Left ventricle myocardium superior (tissue), 1 donor: Measurements from ENCODE around the gene PRKD1. TPM values are rescaled to one million over a fixed set of nuclear protein-coding genes. Genes with fewer than 3 reads are reported as not detected.
"Not testable (repeated sequence)": the region's sequence is repeated elsewhere in the genome, so short reads cannot be mapped to it uniquely, and the experiment has no call there.

Experiments
- ATAC-seq: fragments of 200-7000 bp; cut with Tn5 transposase; one replicate; pipeline ENCODE4 v1.9.1; 2020; ENCODE audit warnings: mild to moderate bottlenecking, moderate library complexity
- DNase-seq: peaks from one replicate; pipeline ENCODE4 v3.0.0-alpha.2; 2020
- intact Hi-C: fragments of 100-400 bp; cut with micrococcal nuclease; formaldehyde crosslinking; loops from one replicate; pipeline ENCODE4 v1.11.0; 2022
- total RNA-seq: library from RNA; stranded (reverse); fragmentation: NEBNext Ultra II Directional; extraction: Animal tissue kit (Norgen Biotek cat#: 25700); gene quantifications from one replicate; pipeline ENCODE4 v1.2.1, GENCODE V29; 2021
- donor health status: DM: no; HTN: yes; CAD: no; lungs with severe emphysema.

PRKD1 gene
- total RNA-seq, 1 donor from 2014 or later = 3.0 TPM

GRCh38 chr14:29906256-29906870 lies 21.3 kb downstream of the PRKD1 start:
- ATAC-seq (no peak), DNase-seq (no peak)
- intact Hi-C loops = no loop called here

GRCh38 chr14:29905543-29905942 lies 22.1 kb downstream of the PRKD1 start:
- no peak for ATAC-seq
- intact Hi-C loops = no loop called here
- no peak for DNase-seq

GRCh38 chr14:29900609-29901350 lies 26.9 kb downstream of the PRKD1 start:
- intact Hi-C loops = no loop called here

GRCh38 chr14:29898470-29898869 lies 29.2 kb downstream of the PRKD1 start:
- ATAC-seq (no peak), DNase-seq (no peak)
- intact Hi-C loops = no loop called here

More at GRCh38 chr14:29900609-29901350, 26.9 kb downstream of the PRKD1 start:
- DNase-seq (no peak), ATAC-seq (no peak)

GRCh38 chr14:29897181-29897580 lies 30.5 kb downstream of the PRKD1 start:
- DNase-seq = no peak
- no peak for ATAC-seq
- intact Hi-C loops = no loop called here

- no peak for ATAC-seq
- intact Hi-C loops = no loop called here
- no peak for DNase-seq
Measured at GRCh38 chr14:29896354-29896821, 31.3 kb downstream of the PRKD1 start.

- DNase-seq = no peak
- peak; percentile 66 for ATAC-seq
- intact Hi-C loops = no loop called here
Measured at GRCh38 chr14:29895591-29896083, 32.0 kb downstream of the PRKD1 start.

GRCh38 chr14:29893989-29894388 lies 33.7 kb downstream of the PRKD1 start:
- ATAC-seq (no peak), DNase-seq (no peak)
- intact Hi-C loops = no loop called here

GRCh38 chr14:29892327-29892726 lies 35.3 kb downstream of the PRKD1 start:
- ATAC-seq (no peak), DNase-seq (no peak)
- intact Hi-C loops = no loop called here

- ATAC-seq = no peak
- DNase-seq = no peak
- intact Hi-C loops = no loop called here
Measured at GRCh38 chr14:29885988-29886387, 41.7 kb downstream of the PRKD1 start.

GRCh38 chr14:29868000-29868399 lies 59.6 kb downstream of the PRKD1 start:
- no peak for DNase-seq
- intact Hi-C loops = no loop called here
- no peak for ATAC-seq

- ATAC-seq = no peak
- no peak for DNase-seq
- intact Hi-C loops = no loop called here
Measured at GRCh38 chr14:29865299-29865698, 62.3 kb downstream of the PRKD1 start.

- intact Hi-C loops = no loop called here
Measured at GRCh38 chr14:29861996-29862395, 65.7 kb downstream of the PRKD1 start.

GRCh38 chr14:29858299-29858698 lies 69.3 kb downstream of the PRKD1 start:
- ATAC-seq (no peak), DNase-seq (no peak)
- intact Hi-C loops = no loop called here

More at GRCh38 chr14:29861996-29862395, 65.7 kb downstream of the PRKD1 start:
- ATAC-seq = no peak
- DNase-seq = no peak

- intact Hi-C loops = no loop called here
- no peak for ATAC-seq
- DNase-seq = no peak
Measured at GRCh38 chr14:29857551-29857950, 70.1 kb downstream of the PRKD1 start.

- DNase-seq (no peak), ATAC-seq (peak; percentile 25)
- intact Hi-C loops = no loop called here
Measured at GRCh38 chr14:29856516-29856915, 71.1 kb downstream of the PRKD1 start.

GRCh38 chr14:29853691-29854090 lies 74.0 kb downstream of the PRKD1 start:
- ATAC-seq, intact Hi-C loops: not testable (repeated sequence)

GRCh38 chr14:29853272-29853671 lies 74.4 kb downstream of the PRKD1 start:
- intact Hi-C loops = no loop called here
- DNase-seq (no peak), ATAC-seq (no peak)

More at GRCh38 chr14:29853691-29854090, 74.0 kb downstream of the PRKD1 start:
- DNase-seq = not testable (repeated sequence)

- intact Hi-C loops = no loop called here
- no peak for DNase-seq
- ATAC-seq = no peak
Measured at GRCh38 chr14:29851397-29851796, 76.2 kb downstream of the PRKD1 start.

GRCh38 chr14:29847056-29847380 lies 80.6 kb downstream of the PRKD1 start:
- DNase-seq (no peak), ATAC-seq (no peak)
- intact Hi-C loops = no loop called here
